ENCODE data around the gene RABAC1. TPM values are rescaled to one million over a fixed set of nuclear protein-coding genes. Genes with fewer than 3 reads are reported as not detected.

Gene RABAC1
- total RNA-seq, 1 experiment from 2014 or later = 66.3 TPM

DNA sequence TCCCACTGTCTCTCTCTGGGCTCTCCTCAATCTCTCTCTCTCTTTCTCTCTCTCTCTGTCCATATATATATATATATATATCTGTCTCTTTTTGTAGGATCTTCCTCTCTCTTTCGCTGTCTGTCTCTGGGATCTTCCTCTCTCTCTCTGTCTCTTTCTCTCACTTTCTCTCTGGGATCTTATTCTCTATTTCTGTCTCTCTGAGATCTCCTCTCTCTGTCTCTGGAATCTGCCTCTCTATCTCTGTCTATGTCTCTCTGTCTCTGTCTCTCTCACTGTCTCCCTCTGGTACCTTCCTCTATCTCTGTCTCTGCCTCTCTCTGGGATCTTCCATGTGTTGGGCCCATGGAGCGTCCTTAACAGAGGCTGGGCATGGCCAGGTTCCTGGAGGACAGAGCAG, 31.5 kb upstream of the RABAC1 start:
- POLR2A ChIA-PET = no interaction called here
- Histone ChIP-seq H3K4me3 (replicated peaks in 1 of 2; ENCODE audit: low read depth in 1 of 2, low read length in 2 of 2) (no peak overlapping the region), H3K9ac (ENCODE audit: low read length) (no peak overlapping the region), H3K4me1 (ENCODE audit: control insufficient read depth in 1 of 2, insufficient read depth in 2 of 2, low read length in 2 of 2) (peaks cover 4 to 10% of the 10 kb centered on the region in 2 experiments; a peak in 3 of 4 replicates), H3K9me3 (ENCODE audit: control insufficient read depth in 1 of 2, insufficient read depth in 1 of 2, low read depth in 1 of 2, low read length in 2 of 2) (no peaks in the 10 kb centered on the region), H3K79me2 (ENCODE audit: insufficient read depth, low read length) (no peaks in the 10 kb centered on the region), H3K36me3 (ENCODE audit: control insufficient read depth in 1 of 2, insufficient read depth in 2 of 2, low read length in 2 of 2) (peaks cover 0 to 7% of the 10 kb centered on the region in 2 experiments; a peak in 1 of 4 replicates), H2AFZ (ENCODE audit: low read depth, low read length, poor library complexity, severe bottlenecking) (no peak overlapping the region), H3K4me2 (ENCODE audit: low read length) (no peak overlapping the region), H4K20me1 (ENCODE audit: insufficient read depth) (no peaks in the 10 kb centered on the region), H3K9me2 (ENCODE audit: insufficient read depth) (no peaks in the 10 kb centered on the region), H3K27ac (ENCODE audit: low read depth, low read length) (no peak overlapping the region), H3K27me3 (ENCODE audit: insufficient read depth, low read length) (no peaks in the 10 kb centered on the region)
- BruUV-seq (replicated peaks) = no TSS peak
- intact Hi-C loops (cut with micrococcal nuclease) = loop anchor here (10.0 kb wide), 1 partner anchor 104 kb away; no protein-coding TSS in a partner anchor
- no peak for DNase-seq (ENCODE audit: low read depth, low spot score)
- CTCF ChIA-PET = interaction anchor here (0.7 kb wide), 1 partner anchor 237 kb away, joined by 3 read pairs; no protein-coding TSS in a partner anchor
- no peak for ATAC-seq
- RAD21 ChIA-PET (ENCODE audit: low non-redundant PET in 1 of 2, low total read pairs in 2 of 2, uncharacterized antibody in 2 of 2, unreplicated experiment in 2 of 2) = no interaction called here
- TF ChIP-seq EGR1 (IDR thresholded peaks at IDR 0.05; ENCODE audit: low read depth) (no peak), EZH2phosphoT487 (IDR thresholded peaks at IDR 0.05; ENCODE audit: borderline replicate concordance) (no peak), CBX3 (IDR thresholded peaks at IDR 0.05; ENCODE audit: low read depth) (no peak), POLR2AphosphoS5 (IDR thresholded peaks at IDR 0.05; ENCODE audit: low read depth, low read length) (no peak), YY1 (IDR thresholded peaks at IDR 0.05; ENCODE audit: extremely low read depth, insufficient replicate concordance, low read depth, low read length) (no peak), RAD21 (IDR thresholded peaks at IDR 0.05; ENCODE audit: low read depth) (no peak), SIN3A (IDR thresholded peaks at IDR 0.05; ENCODE audit: low read depth) (no peak), TCF7L2 (IDR thresholded peaks at IDR 0.05; ENCODE audit: borderline replicate concordance, extremely low read depth, insufficient read depth, insufficient read length) (no peak), SRF (IDR thresholded peaks at IDR 0.05; ENCODE audit: low read depth) (no peak), ELF1 (IDR thresholded peaks at IDR 0.05; ENCODE audit: borderline replicate concordance, low read depth) (no peak), EZH2 (IDR thresholded peaks at IDR 0.05) (no peak)
- TF ChIP-seq, protein P1, sequence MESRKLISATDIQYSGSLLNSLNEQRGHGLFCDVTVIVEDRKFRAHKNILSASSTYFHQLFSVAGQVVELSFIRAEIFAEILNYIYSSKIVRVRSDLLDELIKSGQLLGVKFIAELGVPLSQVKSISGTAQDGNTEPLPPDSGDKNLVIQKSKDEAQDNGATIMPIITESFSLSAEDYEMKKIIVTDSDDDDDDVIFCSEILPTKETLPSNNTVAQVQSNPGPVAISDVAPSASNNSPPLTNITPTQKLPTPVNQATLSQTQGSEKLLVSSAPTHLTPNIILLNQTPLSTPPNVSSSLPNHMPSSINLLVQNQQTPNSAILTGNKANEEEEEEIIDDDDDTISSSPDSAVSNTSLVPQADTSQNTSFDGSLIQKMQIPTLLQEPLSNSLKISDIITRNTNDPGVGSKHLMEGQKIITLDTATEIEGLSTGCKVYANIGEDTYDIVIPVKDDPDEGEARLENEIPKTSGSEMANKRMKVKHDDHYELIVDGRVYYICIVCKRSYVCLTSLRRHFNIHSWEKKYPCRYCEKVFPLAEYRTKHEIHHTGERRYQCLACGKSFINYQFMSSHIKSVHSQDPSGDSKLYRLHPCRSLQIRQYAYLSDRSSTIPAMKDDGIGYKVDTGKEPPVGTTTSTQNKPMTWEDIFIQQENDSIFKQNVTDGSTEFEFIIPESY (IDR thresholded peaks at IDR 0.05; ENCODE audit: extremely low read depth, insufficient replicate concordance, low read length) = no peak
- TF ChIP-seq, protein P2, sequence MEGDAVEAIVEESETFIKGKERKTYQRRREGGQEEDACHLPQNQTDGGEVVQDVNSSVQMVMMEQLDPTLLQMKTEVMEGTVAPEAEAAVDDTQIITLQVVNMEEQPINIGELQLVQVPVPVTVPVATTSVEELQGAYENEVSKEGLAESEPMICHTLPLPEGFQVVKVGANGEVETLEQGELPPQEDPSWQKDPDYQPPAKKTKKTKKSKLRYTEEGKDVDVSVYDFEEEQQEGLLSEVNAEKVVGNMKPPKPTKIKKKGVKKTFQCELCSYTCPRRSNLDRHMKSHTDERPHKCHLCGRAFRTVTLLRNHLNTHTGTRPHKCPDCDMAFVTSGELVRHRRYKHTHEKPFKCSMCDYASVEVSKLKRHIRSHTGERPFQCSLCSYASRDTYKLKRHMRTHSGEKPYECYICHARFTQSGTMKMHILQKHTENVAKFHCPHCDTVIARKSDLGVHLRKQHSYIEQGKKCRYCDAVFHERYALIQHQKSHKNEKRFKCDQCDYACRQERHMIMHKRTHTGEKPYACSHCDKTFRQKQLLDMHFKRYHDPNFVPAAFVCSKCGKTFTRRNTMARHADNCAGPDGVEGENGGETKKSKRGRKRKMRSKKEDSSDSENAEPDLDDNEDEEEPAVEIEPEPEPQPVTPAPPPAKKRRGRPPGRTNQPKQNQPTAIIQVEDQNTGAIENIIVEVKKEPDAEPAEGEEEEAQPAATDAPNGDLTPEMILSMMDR (IDR thresholded peaks at IDR 0.05 in 2 of 3, conservative IDR thresholded peaks at IDR 0.05 in 1 of 3; ENCODE audit: borderline replicate concordance in 1 of 3, insufficient read depth in 1 of 3, low read depth in 2 of 3, low read length in 2 of 3) = no peak
- TF ChIP-seq, protein P3, sequence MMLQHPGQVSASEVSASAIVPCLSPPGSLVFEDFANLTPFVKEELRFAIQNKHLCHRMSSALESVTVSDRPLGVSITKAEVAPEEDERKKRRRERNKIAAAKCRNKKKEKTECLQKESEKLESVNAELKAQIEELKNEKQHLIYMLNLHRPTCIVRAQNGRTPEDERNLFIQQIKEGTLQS (IDR thresholded peaks at IDR 0.05) = no peak

Measured in HCT116 (cell line).